ENCODE results near the gene NFATC2IP. TPM values are rescaled to one million over a fixed set of nuclear protein-coding genes. Genes with fewer than 3 reads are reported as not detected.

Gene NFATC2IP
- total RNA-seq, 1 experiment from 2014 or later, result 22.4 TPM

Other genes starting within 250 kb of the NFATC2IP start
- gene EIF3C, start 239.5 kb upstream of the NFATC2IP start, total RNA-seq (2014; rRNA removed; shearing (Covaris generic)), result 714 and 797 TPM in 2 replicates
- gene NPIPB9, start 199.2 kb upstream of the NFATC2IP start, total RNA-seq (2014; rRNA removed; shearing (Covaris generic)), result 0.41 TPM in 1 of 2 replicates, not detected in the other
- 44.6 and 55.1 TPM in 2 replicates for gene ATXN2L, start 127.9 kb upstream of the NFATC2IP start, total RNA-seq (2014; rRNA removed; shearing (Covaris generic))
- gene TUFM, start 104.6 kb upstream of the NFATC2IP start, total RNA-seq (2014; rRNA removed; shearing (Covaris generic)), result 98.3 and 136 TPM in 2 replicates
- 26.0 and 30.9 TPM in 2 replicates for gene SH2B1, start 87.1 kb upstream of the NFATC2IP start, total RNA-seq (2014; rRNA removed; shearing (Covaris generic))
- gene ATP2A1, start 72.4 kb upstream of the NFATC2IP start, total RNA-seq (2014; rRNA removed; shearing (Covaris generic)), result 7.8 and 11.1 TPM in 2 replicates
- gene RABEP2, start 25.7 kb upstream of the NFATC2IP start, total RNA-seq (2014; rRNA removed; shearing (Covaris generic)), result 22.6 and 34.6 TPM in 2 replicates
- gene CD19, start 19.0 kb upstream of the NFATC2IP start, total RNA-seq (2014; rRNA removed; shearing (Covaris generic)), result 0.10 TPM in 1 of 2 replicates, not detected in the other
- 64.4 and 81.8 TPM in 2 replicates for gene SPNS1, start 23.8 kb downstream of the NFATC2IP start, total RNA-seq (2014; rRNA removed; shearing (Covaris generic))
- 7.4 TPM in 1 of 2 replicates, not detected in the other for gene LAT, start 34.1 kb downstream of the NFATC2IP start, total RNA-seq (2014; rRNA removed; shearing (Covaris generic))

All from G401 (cell line).